ENCODE data around the gene SLC15A3.

DNA sequence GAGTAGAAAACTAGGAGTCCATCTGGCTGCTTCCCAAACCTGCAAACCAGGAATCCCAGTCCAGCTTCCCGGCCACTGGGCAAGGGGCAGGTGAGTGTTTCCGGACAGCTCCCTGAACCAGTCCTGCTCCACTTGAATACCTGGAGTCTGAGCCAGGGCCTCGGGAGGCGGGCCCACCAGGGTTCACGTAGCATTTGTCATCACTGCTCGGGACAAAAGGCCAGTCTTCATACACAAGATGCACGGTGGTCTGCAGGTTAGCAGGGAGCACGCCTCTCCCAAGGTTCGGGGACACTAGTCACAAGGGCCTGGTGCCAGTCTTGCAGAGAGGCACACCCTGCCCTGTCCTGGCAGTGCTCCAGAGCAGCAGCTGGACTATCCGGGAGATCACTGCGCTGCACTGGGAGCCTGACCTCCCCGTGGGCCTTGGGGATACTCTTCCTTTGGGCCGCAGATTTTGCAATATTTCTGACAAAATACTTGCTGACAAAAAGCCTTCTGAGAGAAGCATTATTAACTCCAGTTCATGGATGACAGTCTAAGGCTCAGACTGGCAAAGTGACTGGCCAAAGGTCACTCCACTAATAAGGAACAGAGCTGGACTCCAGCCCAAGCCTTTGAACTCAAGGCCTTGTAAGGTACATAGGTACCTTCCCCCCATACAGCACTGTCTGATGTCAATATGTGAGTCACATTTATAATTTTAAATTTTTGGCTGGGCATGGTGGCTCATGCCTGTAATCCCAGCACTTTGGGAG, 44.6 kb upstream of the SLC15A3 start:
- TF ChIP-seq CTCF (IDR thresholded peaks at IDR 0.05) = no peak
- no peak for TF ChIP-seq POLR2A (IDR thresholded peaks at IDR 0.05)
